ENCODE data around the gene ARGLU1. TPM values are rescaled to one million over a fixed set of nuclear protein-coding genes. Genes with fewer than 3 reads are reported as not detected.

The ARGLU1 gene
- total RNA-seq, 2 donors from 2014 or later: 69.9 to 72.8 TPM

GRCh38 chr13:106514928-106515634, 52.9 kb downstream of the ARGLU1 start:
- DNase-seq (ENCODE audit: low spot score): no peak
- intact Hi-C loops (cut with DNase I): no loop called here

- intact Hi-C loops (cut with DNase I): no loop called here
- DNase-seq (ENCODE audit: low spot score): no peak
These were observed 54.6 kb downstream of the ARGLU1 start for GRCh38 chr13:106513025-106513983.

DNA sequence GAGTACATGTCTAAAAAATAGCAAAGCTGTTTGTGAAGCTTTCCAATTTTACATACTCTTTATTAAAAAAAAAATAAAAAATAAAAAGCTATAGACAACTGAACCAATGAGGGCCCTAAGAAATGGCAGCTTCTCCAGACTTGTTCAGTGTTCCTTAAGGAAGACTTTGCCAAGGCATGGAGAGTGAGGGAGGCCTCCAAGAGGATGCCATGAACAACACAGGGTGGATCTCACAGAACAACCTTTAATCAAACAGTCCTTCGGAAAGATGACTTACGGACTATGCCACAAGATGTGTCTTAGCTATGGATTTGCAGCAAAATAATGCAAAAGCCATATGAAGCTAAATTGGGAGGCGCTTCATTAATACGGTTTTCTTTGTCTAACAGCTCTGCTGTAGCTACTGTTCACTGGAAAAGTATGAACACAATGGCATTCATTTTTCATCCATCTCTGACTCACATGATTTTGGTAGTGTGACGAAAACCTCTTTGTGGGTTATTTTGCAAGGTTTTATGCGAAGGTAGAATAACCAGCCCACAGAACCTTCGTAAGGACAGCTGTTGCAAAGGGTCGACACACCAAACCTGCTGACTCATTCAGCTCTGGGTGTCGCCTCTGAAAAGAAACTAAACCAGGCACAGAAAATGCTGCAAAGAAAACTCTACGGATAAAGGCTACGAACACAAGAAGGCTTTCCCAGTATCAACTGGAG, 60.2 kb downstream of the ARGLU1 start:
- intact Hi-C loops (cut with DNase I): no loop called here
- no peak for DNase-seq (ENCODE audit: low spot score)

GRCh38 chr13:106506286-106506685, 61.7 kb downstream of the ARGLU1 start:
- DNase-seq (ENCODE audit: low spot score): no peak
- intact Hi-C loops (cut with DNase I): no loop called here

GRCh38 chr13:106505732-106506131, 62.2 kb downstream of the ARGLU1 start:
- intact Hi-C loops (cut with DNase I): no loop called here
- DNase-seq (ENCODE audit: low spot score): no peak

GRCh38 chr13:106505295-106505694, 62.6 kb downstream of the ARGLU1 start:
- intact Hi-C loops (cut with DNase I): no loop called here

DNA sequence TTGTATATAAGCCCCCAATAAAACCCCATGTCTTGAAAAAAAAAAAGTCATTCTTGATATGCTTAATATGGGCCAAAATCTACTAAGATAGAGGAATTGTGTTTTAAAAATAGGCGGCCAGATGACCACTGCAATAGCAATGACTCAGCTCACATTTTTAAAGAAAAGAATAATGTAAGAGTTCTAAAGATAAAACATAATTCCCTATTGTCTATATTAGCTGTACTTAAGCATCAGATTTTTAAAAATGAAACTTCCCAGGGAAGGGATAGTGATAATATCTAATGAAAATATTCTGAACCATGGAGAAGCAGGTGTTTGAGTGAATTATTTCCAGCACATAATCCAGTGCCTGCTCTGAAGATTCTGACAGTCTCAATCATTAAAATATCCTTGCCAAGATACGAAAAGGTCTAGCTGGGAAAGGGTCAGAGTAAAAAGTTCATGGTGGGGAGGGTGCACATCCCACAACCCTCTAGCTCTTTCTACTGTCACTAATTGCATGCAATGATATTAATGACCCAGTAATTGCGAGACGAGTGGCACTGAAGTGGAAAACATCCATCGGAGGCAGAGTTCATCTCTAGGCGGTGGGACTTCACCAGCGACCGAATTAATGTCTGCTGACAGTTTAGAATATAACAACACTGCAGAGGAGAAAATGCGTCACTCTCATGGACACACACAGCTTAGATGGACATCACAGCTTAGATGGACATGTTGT, 64.0 kb downstream of the ARGLU1 start:
- no peak for DNase-seq (ENCODE audit: low spot score)
- intact Hi-C loops (cut with DNase I): no loop called here

More at GRCh38 chr13:106505295-106505694, 62.6 kb downstream of the ARGLU1 start:
- DNase-seq (ENCODE audit: low spot score): no peak

DNA sequence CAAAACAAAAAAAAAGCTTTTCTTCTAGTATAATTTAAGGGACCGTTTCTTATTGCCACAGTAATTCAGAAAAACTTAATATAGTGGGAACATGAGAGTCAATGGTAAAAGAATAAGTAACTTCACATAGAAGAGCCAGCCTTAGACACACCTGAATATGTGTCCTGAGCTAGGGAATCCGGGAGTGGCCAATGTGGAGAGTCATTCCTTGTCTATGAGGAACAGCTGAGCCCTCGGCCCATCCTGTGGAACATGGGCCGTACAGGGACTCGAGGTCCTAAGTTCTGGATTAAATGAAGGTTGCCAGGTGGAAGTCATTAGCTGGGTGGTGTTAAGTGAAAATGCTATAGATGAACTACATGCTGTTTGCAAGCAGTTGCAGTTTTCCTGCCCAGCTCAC, 64.7 kb downstream of the ARGLU1 start:
- DNase-seq (ENCODE audit: low spot score): no peak

DNA sequence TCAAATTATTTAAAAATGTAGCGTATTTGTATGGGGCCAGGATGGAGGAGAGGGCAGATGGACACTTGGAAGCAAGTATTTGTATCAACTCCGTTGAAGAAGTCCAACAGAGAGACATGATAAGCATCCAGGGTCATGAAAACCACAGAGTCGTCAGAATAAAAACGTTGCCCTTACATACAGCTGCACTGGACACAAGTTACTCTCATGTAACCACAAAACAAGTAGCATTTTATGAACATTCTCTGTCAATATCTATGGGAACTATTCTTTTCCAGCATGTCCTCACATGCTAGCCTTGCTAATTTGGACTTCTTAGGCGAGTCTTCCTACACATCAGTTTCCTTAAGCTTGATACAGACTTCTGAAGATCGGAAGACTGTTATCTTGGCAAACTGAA, 67.5 kb downstream of the ARGLU1 start:
- no peak for DNase-seq (ENCODE audit: low spot score)
- intact Hi-C loops (cut with DNase I): no loop called here

More for the DNA sequence above, 64.7 kb downstream of the ARGLU1 start:
- intact Hi-C loops (cut with DNase I): no loop called here

DNA sequence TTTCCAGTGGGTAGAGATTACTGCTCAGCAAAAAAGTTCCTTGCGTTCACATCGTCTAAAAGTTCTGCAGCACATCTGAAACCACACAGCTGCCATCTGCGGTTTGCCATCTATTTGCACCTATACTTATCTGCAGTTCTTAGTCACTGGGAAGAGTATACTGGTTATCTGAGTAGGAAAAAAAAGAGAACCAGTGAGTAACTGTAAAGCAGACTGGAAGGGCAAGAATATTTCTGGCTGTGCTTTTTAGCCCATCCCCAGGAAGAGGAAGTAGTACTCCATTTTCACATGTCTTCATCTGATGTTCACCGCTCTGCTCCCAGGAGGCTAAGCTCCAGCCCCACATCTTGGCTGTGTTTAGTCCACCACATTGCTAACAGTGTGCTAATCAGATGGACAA, 68.0 kb downstream of the ARGLU1 start:
- no peak for DNase-seq (ENCODE audit: low spot score)
- intact Hi-C loops (cut with DNase I): loop anchor here in 1 of 2 donors (1.0 kb wide), 1 partner anchor 25 kb away; no protein-coding TSS in a partner anchor

- intact Hi-C loops (cut with DNase I): loop anchor here in 1 of 2 donors (1.0 kb wide), 1 partner anchor 26 kb away; no protein-coding TSS in a partner anchor
- DNase-seq (ENCODE audit: low spot score): no peak
These were observed 68.8 kb downstream of the ARGLU1 start for GRCh38 chr13:106499113-106499512.

DNA sequence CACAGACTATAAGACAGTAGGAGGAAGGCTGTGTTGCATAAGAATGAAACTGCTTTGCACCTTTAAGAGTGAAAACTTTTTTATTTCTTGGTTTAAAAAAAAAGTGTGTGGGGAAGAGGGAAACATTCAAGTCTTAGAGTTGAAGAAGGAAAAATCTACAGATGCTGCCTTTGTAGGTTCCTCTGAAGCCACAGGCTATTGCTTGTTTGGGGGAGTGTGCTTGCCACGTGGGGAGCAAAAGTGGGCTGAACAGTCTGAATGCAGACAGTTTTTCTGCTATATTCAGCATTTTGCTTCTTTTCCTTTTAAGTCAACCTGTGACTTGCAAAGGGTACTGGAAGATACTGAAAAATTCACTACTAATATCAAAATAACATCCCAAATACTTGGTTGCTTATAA, 69.4 kb downstream of the ARGLU1 start:
- intact Hi-C loops (cut with DNase I): no loop called here

DNA sequence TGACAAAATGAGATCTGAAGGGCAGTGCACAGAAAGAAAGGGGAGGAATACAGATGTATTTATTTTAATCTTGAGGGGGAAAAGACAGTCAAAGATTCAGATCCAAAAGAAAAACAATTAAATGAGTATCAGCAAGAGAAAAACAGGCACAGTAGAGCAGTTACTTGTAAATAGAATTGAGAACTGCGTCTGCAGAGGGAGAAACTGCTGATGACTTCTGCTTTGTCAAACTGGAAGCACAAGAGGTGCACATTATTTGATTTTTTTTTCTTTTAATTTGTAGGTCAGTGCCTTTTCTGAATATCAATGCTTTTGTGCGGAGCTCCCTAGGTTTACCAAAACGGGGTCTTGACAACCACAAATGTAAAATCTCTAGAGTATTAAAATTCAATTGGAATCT, 69.8 kb downstream of the ARGLU1 start:
- DNase-seq (ENCODE audit: low spot score): no peak
- intact Hi-C loops (cut with DNase I): no loop called here

More for the DNA sequence above, 69.4 kb downstream of the ARGLU1 start:
- no peak for DNase-seq (ENCODE audit: low spot score)

GRCh38 chr13:106497079-106497478, 70.9 kb downstream of the ARGLU1 start:
- no peak for DNase-seq (ENCODE audit: low spot score)
- intact Hi-C loops (cut with DNase I): no loop called here

- intact Hi-C loops (cut with DNase I): no loop called here
These were observed 71.6 kb downstream of the ARGLU1 start for GRCh38 chr13:106496072-106496997.

GRCh38 chr13:106494936-106495335, 73.0 kb downstream of the ARGLU1 start:
- intact Hi-C loops (cut with DNase I): no loop called here
- DNase-seq (ENCODE audit: low spot score): no peak

More at GRCh38 chr13:106496072-106496997, 71.6 kb downstream of the ARGLU1 start:
- no peak for DNase-seq (ENCODE audit: low spot score)

DNA sequence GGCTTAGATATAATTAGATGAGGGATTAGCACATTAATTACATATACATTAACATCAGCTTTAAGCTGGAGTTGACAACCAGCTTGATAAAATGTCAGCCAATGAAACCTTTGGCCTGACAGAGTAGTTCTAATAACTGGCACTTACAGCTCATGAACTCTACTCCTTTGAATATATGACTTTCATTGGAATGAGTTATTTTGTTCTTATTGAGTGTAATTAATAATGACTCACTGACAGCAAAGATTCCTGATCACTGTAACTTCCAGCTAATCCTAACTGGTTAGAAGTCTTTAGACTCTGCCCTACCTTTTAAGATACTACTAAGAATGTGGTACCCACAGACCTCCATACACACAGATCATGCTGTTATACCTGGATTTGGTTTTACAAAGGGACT, 73.4 kb downstream of the ARGLU1 start:
- DNase-seq (ENCODE audit: low spot score): no peak
- intact Hi-C loops (cut with DNase I): no loop called here

Measured in posterior vena cava (tissue), 2 donors.